Stimulated activated CD8-positive, alpha-beta memory T cell treated with anti-CD3 and anti-CD28 coated beads, Interleukin-7, amount 100 ng/mL, for 48 hours (primary cell): Measurements from ENCODE around the gene WNT1.

Source experiments
- DNase-seq, 2 donors: peaks; one replicate each; pipeline ENCODE4 v3.0.0-alpha.2; 2020; ENCODE audit warnings: low read depth in 1 of 2; ENCODE audit errors: extremely low read depth in 1 of 2

WNT1 gene

DNA sequence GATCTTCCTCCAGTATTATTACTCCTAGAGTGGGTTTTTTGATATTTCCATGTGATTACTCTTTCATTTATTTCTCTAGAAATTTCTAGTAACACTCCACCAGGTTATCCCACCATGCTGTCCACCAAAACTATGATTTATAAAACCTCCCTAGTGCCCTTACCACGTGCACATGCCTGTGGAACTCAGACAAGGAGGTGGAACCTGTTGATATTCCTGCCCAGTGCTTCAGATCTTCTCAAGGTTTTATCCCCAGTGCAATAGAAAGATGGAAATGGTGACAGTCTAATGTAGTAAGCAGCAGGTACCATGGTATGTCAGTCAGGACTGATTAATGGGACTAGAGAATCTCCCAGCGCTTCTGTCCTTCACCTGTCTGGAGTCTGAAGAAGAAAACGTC, 17.3 kb upstream of the WNT1 start:
- DNase-seq: no peak

DNA sequence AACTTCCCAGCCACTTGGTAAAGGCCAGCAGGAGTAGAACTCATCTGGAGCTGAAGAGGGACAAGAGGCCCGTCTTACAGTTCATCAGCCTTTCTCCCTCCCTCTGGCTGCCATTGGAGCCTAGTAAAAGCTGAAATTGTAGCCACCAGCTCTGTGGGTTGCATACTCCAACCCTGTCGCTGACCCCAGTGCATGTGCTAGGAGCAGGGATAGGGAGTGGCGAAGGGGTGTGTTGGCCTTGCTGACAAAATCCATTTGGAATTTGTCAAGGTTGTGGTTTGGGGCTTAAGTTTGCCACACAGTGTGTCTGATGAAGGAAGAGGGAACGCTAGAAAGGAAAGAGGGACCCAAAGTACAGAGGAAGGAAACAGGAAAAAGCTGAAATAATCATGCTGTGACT, 16.8 kb upstream of the WNT1 start:
- DNase-seq: no peak

DNA sequence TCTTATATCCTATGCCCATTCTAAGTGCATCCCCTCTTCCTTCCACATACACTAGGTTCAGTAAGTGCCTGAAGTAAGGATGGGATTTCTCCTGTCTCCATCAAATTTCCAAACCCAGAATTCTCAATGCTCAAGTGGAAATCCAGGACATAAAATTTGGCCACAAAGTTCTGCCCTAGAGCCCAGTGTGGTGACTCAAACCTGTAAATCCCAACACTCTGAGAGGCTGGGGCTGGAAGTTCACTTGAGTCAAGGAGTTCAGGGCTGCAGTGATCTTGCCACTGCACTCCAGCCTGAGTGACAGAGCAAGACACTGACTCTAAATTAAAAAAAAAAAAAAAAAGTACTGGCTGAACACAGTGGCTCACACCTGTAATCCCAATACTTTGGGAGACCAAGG, 16.3 kb upstream of the WNT1 start:
- no peak for DNase-seq

DNA sequence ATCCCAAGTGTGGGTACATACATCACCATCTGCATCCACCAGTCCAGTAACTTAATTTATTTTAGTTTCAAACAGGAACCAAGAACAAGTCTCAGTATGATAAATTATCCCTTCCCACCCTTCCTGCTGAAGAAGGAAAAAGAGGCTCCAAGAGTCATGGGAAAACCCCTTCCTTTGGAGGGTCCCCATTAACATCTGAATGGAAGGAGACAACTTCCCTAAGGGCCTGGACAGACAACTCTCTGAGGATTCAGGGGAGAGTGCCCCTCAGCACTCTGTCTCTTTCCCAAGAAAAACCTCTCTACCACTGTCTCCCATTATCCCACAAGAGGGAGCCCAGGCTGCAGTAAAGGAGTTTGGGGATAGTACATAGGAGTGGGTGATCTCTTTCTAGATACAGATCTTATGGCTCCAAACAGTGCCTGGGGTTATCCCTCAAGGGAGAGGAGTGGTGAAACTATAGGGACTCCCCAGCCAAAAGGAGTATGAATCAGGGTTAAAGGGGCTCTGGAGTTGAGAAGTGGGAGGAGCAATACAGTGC, 12.8 kb upstream of the WNT1 start:
- DNase-seq: no peak

DNA sequence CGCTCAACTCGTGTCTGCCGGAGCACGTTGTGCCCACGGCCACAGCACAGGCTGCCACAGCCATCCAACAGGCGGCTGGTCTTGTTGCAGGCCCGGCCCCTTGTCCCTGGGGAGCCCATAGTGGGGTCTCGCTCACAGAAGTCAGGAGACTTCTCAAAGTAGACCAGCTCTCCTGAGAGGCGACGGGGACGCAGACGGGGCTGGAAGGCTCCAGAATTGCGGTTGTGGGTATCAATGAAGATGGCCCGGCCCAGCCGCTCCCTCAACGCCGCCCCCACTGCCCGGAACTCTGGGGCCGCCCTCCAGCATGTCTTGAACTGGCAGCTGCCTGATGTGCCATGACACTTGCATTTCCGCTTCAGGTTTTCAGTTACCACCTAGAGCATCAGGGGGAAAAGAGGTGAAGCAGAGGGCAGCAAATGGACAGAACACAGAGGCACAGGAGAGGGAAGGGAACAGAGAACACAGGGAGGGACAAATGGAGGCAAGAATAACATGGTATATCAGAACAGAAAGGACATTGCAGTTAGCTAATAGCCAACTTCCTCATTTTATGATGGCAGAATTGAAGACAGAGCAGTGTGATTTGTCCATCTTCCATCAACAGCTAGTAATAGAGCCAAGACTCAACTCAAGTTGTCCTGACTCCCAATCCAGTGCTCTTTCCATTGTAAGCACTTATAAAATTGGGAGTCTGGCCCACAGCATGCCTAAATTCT, 11.8 kb upstream of the WNT1 start:
- no peak for DNase-seq

DNA sequence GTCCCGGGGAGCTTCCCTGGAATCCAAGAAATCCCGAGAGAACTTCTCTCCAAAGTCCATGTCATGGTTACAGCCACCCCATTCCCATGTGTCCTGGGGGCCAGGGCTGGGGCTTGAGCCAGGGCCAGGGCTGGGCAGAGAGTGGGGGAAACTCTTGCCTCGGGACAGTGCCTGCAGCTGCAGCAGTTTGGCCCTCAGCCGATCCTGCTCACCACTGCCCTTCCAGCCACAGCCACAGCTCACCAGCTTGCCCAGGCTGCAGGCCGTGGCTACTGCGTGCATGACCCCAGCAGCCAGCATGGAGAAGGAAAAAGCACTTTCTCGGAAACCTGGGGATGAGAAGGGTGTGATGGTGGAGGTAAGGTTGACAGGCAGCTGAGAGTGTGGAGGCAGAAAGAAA, 10.1 kb upstream of the WNT1 start:
- DNase-seq: no peak

DNA sequence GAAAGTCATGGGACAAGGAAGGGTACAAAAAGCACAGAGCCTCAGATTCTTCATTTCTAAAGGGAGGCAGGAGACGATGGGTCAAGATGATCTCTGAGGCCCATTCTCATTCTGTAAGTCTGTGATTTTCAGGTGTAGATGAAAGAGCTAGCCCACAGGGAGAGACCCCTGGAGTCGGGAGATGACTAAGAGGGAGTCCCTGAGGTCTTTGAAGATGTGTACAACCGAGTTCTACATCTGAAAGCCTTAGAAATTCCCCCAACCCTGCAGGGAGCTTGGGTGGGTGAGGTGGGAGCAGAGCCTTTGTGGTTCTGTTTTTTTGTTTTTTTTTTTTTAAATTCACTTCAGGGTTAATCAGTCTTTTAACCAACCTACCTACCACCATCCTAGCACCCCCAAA, 9.7 kb upstream of the WNT1 start:
- no peak for DNase-seq

DNA sequence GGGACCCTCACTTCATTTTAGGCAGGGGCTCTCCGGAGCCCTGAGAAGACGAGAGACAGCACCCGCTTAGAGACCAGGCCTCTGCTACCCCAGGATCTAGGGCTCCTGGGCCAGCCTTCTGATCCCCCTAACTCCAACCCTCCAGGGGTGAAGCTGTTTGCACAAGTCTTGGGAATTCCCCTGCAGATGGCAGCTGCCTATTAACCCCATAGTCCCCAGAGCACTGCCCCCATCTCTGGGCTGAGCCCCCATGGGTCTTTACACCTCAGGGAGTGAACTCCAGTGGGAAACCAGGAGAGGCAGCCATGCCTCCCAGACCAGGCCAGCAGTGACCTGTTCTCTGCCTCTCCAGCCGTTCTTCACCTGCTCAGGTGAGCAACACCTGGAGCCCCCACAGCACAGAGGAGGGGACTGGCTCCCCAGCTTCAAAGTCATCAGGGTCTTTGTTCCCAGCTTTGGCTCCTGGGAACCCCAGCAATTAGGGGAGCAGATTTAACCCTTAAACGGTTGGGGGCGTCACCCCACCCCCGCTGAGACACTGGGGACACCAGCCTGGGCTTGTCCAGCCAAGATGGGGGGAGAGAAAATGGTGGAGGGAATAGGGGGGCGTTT, 8.9 kb upstream of the WNT1 start:
- no peak for DNase-seq

DNA sequence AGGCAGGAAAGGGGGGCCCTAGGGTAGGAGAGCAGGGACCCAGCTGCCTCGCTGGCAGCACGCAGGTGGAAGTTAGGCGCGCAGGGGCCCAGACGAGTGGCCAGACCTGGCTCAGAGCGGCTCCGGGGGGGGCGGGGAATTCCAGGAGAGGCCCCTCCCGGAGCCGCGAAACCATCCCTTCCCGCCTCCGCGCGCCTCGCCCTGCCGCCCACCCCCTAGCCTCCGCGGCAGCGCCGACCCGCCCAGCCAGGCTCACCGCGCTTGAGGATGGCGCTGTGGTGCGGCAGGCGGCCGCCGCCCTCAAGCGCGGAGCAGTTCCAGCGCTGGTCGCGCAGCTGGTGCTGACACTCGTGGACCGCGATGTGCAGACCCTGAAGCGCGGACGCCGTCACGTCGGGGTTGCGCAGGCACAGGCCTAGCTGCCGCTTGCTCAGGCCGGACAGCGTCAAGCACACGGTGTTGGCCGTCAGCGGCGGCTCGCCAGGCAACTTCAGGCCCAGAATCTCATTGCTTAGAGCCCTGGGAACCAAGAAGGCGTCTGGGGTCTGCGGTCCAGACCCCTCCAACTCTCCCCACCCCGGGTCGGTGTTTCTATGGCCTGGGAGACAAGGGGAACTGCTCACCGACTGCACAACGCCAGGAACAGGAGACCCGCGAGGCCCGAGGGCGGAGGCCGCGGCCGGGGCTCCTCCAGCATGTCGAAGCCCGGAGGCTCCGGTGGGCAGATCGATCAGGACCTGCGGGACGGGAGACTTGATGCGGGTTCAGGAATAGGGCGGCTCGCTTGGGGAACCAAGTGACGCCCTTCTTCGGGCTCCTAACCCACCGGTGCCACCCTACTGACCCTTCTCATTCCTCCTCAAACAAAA, 8.1 kb upstream of the WNT1 start:
- DNase-seq: no peak

DNA sequence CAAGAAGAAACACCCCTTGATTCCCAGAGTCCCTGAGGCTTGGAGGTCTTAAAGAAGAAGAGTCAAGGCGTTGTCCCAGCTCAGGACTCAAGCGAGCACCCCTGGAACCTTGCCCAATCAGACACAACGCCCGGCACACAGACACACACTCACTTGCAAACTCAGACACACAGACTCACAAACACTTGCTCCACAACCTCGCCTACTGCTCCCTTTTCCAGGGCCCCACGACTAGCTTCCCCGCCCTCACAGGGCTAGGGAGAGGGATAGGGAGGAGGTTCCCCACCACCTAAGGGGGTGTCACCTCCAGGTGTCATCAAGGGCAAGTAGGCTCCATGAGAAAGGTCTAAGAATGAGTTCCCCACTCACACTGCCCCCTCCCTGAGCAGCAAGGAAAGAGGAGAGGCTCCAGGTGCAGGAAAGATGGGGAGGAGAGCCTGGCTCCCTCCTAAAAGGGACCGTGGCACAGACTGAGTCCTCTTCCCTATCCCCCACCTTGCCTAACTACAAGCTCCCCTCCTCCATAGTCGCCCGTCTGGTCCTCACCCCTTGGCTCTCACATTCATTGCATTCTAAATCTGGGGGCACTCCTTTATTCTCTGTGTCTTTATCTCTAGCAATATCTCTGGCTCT, 7.3 kb upstream of the WNT1 start:
- DNase-seq: no peak

DNA sequence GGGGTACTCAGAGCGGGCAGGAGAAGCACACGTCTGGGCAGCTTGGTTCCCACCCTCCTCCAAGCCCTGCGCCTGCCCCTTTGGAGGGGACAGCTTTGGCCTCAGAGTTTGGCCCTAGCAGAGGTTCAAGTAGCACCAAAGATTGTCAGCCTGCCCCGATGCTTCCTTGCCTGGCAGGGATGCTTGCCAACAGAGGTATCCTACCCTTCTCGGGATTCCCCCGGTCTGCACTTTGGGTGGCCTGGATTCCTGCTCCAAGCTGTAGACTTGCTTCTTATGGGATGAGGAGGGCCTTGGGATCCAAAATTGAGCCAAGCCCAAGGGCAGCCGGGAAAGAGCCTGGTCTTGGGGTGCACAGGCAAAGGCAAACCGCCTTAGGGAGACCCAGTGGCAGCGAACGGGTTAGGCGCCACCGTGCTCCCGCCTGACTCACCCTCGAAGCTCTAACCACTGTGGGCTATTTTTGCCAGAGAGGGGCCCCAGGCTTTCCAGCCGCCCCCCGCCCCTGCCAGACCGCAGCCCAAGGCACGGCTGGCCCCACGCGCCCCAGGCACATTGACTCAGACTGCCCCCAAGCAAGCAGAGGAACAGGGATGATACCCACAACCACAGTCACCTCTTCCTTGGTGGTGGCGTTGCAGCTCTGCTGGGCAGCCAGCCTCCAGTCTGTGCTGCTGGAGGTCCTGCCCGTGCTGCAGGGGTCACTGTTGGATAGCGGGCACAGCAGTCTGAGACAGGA, 5.7 kb upstream of the WNT1 start:
- peak; percentile 62 to 68 for DNase-seq

DNA sequence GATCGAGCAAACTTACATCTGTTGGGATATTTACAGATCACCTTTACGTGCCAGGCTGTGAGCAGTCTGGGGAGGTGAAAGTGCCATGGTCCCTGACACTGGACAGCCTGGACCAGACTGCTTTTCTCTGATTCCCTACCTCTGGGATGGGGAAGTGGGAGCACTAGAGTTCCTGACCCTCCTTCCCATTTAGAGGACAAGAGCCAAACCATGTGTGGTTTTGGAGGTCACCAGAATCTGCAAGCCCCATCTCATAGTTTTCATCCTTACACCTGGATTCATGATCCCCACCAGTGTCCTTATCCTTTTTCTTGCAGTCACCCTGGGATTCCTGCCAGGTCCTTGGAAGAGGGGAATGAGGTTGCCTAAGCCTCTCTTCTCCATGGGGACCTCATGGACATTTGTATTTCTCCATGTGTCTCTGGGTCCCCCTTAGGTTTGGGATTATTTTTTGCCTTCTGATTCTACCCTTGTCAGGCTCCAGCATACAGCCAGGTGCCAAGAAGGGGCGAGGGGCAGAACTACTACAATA, 5.1 kb upstream of the WNT1 start:
- DNase-seq: no peak

DNA sequence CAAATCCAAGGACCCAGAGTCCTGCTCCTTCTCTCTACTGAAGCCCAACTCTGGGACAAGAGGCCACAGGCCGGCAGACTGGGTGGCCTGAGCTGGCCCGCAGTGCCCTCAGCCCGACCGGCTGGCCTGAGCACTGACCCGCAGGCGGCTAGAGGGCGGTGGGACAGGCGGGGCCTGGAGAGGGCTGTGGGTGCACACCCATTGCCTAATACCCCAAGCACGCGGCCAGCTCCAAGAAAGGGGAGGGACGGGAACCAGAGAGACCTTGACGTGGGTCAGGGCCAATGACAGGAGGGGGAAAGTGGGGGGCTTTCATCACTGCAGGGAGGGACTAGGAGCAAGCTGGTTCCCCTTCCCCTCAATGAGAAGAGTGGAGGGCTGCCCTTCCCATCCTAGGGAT, 4.6 kb upstream of the WNT1 start:
- DNase-seq: no peak

DNA sequence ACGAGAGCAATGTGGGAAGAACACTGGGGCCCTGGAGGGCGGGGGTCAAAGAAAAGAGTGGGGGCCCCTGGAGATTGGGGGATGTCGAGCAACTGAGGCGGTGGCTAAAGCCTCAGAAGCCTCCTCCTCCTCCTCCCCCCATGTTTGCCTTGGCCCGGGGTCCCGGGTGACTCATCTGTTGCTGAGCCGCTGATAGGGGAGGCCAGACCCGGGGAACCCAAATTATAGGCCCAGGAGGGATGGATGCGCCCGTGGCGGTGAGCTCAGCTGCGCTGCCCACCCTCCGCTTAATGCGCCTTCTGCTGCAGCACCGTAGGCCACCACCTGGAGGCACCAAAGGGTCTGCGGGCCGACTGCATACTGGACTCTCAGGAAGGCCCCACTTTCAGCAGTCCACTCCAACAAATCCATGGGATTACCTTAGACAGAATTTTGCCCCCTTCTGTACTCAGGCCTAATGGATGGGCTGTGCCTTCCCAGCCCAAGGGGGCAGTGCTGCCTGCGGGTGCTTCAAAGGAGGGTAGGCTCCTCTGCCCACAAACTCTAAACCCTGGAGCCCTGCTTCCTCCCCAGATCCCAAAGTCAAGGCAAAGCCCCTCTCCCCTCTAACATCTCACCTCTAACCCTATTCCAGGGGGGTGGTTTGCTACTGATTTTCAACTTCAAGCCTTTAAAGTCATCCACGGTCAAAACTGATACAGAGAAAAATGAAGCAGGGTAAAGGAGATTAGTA, 4.0 kb upstream of the WNT1 start:
- DNase-seq: no peak

DNA sequence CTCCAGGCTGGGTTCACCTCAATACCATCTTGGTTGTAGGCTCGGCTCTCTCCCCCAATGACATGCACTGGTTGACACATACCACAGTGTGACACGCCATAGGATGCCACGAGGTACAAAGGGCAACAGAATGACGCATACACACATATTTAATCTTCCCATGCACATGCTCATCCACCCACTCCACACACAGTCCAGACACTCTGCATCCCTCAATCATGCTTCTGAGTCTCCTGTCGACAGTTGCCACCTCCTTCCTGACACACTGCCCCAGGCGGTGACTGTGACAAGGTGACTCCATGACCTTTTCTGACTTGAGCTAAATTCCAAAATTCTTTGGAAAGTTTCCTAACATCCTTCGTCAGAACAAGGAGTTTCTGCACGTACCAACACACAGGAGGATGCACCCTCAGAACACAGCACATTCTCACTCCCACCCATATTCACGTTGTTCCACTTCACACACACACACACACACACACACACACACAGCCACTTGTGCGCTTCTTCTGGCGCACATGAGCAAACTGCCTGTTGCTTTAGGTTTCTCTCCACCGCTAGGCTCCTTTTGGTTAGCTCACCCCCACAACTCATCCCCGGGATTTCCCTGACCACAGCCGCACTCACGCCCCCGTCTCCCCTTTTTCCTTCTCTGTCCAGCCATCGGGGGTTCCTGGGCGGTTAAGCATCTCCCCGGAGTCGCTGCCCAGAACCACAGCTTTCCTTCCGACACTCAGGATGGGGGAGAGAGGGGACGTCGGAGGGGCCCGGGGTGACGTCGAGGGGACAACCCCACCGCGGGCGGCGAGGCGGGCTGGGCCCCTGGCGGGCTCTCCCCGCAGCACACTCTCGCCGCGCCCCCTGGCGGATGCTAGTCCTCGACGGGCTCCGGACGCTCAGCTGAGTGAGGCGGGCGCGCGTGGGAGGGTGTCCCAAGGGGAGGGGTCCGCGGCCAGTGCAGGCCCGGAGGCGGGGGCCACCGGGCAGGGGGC, 536 bp upstream of the WNT1 start:
- peak; percentile 68 to 72 for DNase-seq

DNA sequence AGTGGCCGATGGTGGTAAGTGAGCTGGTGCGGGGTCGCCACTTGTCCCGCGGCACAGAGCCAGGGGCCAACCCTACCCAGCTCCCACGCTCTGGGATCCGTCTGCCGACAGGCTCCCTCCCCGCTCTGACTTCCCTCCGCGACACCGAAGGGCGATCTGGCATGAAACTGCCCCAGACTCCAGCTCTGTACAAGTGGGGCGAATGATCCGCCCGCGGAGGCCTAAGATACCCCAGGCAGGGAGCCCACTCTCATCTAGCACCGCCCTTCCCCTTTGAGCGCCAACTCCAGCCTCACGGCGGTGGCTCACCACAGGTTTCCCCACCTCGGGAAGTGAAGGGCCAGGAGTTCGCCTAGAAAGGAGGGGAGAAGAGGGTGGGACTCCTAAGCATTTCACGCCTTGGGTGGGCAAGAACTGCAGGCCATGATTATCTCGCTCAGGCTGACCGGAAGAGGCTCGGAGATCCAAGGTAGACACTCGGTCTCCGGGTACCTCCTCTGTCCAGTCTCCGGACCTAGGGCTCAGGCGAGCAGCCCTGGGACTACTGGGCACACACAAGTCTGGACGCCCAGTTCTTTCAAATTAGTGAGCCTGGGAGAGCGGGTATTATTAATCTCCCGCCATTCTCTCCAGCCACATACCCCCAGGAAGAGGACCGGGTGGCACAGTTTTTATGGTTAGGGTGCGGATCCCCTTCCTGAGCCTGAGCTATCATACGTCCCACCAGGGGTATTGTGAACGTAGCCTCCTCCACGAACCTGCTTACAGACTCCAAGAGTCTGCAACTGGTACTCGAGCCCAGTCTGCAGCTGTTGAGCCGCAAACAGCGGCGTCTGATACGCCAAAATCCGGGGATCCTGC, 849 bp downstream of the WNT1 start:
- no peak for DNase-seq

DNA sequence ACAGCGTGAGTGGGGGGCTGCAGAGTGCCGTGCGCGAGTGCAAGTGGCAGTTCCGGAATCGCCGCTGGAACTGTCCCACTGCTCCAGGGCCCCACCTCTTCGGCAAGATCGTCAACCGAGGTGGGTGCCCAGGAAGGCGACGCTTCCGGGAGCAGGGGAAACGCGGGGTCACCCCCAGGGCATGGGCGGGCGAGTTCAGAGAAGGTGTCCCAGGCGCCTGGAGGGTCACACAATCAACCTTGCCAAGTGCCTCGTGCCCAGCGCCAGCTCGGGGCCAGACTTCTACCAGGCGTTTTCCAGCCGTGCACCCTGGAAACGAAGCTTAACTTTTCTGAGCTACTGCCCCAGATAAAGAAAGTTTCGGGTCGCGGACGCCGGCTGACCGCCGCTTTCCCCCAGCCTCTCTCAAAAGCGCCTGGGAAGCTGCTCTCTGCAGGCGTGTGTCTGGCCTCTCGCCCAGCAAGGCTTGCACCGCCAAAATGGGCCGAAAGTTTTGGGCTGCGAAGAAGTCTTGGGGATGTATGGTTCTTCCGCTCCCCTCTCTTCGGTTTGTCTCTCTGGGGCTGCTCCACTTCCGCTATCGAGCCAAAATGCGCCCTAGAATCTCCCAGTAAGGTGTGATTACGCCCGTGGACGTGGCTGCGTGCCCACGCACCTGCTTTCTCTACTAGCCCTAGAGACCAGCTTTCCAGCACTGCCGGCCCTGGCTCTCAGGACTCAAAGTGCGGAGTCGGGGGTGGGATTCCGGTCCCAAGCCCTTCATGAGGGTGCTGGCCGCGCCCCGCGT, 1.7 kb downstream of the WNT1 start:
- DNase-seq: no peak
